Glutamatergic neuron (in vitro differentiated cells): Measurements from ENCODE around the gene PSG3. TPM values are rescaled to one million over a fixed set of nuclear protein-coding genes. Genes with fewer than 3 reads are reported as not detected.
"Not testable (repeated sequence)": the region's sequence is repeated elsewhere in the genome, so short reads cannot be mapped to it uniquely, and the experiment has no call there.

Source experiments
- DNase-seq: peaks from one replicate; pipeline ENCODE4 v3.0.0; 2022
- H3K27ac Mint-ChIP-seq: one replicate; pipeline ENCODE4 v1.8.0; 2020; ENCODE audit warnings: mild to moderate bottlenecking, mixed read lengths, inconsistent platforms; ENCODE audit not compliant: unreplicated experiment
- H3K27me3 Mint-ChIP-seq: one replicate; pipeline ENCODE4 v1.8.0; 2020; ENCODE audit warnings: mild to moderate bottlenecking, moderate library complexity, mixed read lengths, inconsistent platforms; ENCODE audit not compliant: unreplicated experiment
- H3K36me3 Mint-ChIP-seq: one replicate; pipeline ENCODE4 v1.8.0; 2020; ENCODE audit warnings: mild to moderate bottlenecking, mixed read lengths, inconsistent platforms; ENCODE audit not compliant: unreplicated experiment
- H3K4me1 Mint-ChIP-seq: one replicate; pipeline ENCODE4 v1.8.0; 2020; ENCODE audit warnings: mild to moderate bottlenecking, low read depth, mixed read lengths, inconsistent platforms; ENCODE audit not compliant: unreplicated experiment
- H3K4me3 Mint-ChIP-seq: one replicate; pipeline ENCODE4 v1.8.0; 2020; ENCODE audit warnings: mild to moderate bottlenecking, mixed read lengths, inconsistent platforms; ENCODE audit not compliant: unreplicated experiment
- H3K9me3 Mint-ChIP-seq: one replicate; pipeline ENCODE4 v1.8.0; 2020; ENCODE audit warnings: mild to moderate bottlenecking, moderate library complexity, mixed read lengths, inconsistent platforms; ENCODE audit not compliant: unreplicated experiment
- long read RNA-seq: library from polyadenylated mRNA; unstranded; transcript quantifications from one replicate; pipeline ENCODE4 v2.0.0, GENCODE V29; 2020; ENCODE audit not compliant: unreplicated experiment
- total RNA-seq: library from RNA; stranded (reverse); fragmentation: NEBNext Ultra II Directional; extraction: Animal tissue kit (Norgen Biotek cat#: 25700); gene quantifications from one replicate; pipeline ENCODE4 v1.2.1, GENCODE V29; 2021; ENCODE audit not compliant: unreplicated experiment
- TF ChIP-seq, protein P1 (sequence below): fragments of 200-600 bp; sonication (generic); IDR thresholded peaks from one replicate; pipeline ENCODE4 v1.5.0; 2021; ENCODE audit not compliant: partially characterized antibody, unreplicated experiment

The PSG3 gene
- not detected for total RNA-seq
- long read RNA-seq, result 0 reads

DNA sequence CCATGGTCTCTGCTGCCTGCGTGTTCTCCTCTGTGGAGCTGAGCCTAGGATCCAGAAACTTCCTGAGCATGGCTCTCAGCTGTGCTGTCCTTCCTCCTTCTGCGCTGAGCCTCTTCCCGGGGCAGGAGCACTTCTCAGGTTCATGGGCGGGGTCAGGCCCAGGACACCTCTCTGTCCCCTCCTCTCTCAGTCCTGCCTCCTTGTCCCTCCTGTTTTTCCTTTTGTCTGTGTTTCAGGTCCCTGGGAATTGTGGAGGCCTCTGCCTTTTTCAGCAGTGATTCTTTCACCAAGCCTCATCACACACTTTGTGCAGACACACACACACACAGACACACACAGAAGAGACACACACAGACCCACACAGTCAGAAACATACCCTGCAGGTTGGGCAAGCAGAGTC is at the start of gene PSG3:
Gene PSG3, minus strand, starts transcription at position 101 of the 400 bp plus-strand sequence. Its CDS starts 97 bp downstream, at position 4.
- H3K36me3 Mint-ChIP-seq, DNase-seq, H3K9me3 Mint-ChIP-seq, H3K27ac Mint-ChIP-seq, H3K4me3 Mint-ChIP-seq, H3K27me3 Mint-ChIP-seq, H3K4me1 Mint-ChIP-seq: not testable (repeated sequence)

DNA sequence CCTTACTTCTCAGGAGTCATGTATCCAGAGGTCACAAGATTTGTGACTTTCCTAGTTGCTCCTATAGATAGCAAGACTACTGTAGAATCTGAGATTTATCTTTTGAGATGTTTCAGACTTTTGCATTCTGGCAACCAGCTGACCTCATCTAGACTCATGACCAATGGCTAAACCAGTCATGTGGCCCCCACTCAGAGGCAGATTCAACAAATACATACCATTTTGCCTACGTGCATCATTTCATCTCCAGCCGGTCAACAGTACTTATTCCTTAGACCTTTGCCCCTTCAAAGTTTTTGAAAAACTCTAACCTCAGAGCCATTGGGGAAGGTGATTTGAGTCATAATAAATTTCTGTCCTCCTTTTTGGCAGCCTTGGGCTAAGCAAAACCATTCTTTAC is 48.5 kb upstream of the PSG3 start:
- H3K27me3 Mint-ChIP-seq, H3K4me1 Mint-ChIP-seq, H3K9me3 Mint-ChIP-seq: not testable (repeated sequence)

DNA sequence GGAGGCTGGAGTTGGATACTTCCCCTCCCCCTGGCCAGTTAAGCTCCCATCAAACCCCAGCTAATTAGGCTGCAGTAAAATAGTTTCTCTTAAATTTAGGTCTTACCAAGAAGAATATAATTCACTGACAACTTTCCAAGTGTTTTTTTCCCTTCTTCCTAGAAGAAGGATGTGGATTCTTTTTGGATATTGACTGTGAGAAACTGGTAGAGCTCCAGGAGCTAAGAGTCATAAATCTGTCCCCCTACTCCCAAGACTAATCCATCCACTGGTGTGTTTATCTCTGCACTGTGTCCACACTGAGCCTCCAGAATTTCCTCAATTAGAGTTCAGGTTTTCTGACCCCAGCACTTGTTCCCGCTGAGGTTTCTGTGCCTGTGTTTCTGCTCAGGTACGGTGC is 47.5 kb upstream of the PSG3 start:
- H3K36me3 Mint-ChIP-seq, H3K27me3 Mint-ChIP-seq, H3K9me3 Mint-ChIP-seq, H3K4me3 Mint-ChIP-seq, DNase-seq, H3K27ac Mint-ChIP-seq, H3K4me1 Mint-ChIP-seq: not testable (repeated sequence)

More for the DNA sequence above, 48.5 kb upstream of the PSG3 start:
- not testable (repeated sequence) for DNase-seq, H3K36me3 Mint-ChIP-seq, H3K27ac Mint-ChIP-seq, H3K4me3 Mint-ChIP-seq

DNA sequence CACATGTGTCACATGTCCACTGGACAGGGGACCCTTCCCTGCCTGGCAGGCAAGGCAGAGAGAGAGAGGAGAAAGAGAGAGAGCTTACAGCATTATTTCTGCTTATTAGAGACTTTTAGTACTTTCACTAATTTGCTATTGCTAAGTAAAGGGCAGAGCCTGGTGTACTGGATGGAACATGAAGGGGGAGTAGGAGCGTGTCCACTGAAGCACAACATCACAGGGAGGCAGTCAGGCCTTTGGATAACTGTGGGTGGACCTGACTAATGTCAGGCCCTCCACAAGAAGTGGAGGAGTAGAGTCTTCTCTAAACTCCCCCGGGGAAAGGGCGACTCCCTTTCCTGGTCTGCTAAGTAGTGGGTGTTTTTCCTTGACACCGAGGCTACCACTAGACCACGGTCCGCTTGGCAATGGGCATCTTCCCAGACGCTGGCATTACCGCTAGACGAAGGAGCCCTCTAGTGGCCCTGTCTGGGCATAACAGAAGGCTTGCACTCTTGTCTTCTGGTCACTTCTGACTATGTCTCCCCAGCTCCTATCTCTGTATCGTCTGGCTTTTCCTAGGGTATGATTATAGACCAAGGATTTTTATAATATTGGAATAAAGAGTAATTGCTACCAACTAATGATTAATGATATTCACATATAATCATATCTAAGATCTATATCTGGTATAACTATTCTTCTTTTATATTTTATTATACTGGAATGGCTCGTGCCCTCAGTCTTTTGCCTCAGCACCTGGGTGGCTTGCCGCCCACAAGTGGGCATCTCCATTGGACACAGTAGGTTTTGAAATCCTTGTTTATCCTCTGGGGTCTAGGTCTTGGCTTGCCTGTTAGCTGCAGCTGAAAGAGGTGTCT is 36.7 kb upstream of the PSG3 start:
- not testable (repeated sequence) for H3K4me3 Mint-ChIP-seq, H3K27ac Mint-ChIP-seq, H3K4me1 Mint-ChIP-seq, H3K9me3 Mint-ChIP-seq, H3K27me3 Mint-ChIP-seq
- peaks cover 10% of the 10 kb centered on the region for H3K36me3 Mint-ChIP-seq
- TF ChIP-seq, protein P1, sequence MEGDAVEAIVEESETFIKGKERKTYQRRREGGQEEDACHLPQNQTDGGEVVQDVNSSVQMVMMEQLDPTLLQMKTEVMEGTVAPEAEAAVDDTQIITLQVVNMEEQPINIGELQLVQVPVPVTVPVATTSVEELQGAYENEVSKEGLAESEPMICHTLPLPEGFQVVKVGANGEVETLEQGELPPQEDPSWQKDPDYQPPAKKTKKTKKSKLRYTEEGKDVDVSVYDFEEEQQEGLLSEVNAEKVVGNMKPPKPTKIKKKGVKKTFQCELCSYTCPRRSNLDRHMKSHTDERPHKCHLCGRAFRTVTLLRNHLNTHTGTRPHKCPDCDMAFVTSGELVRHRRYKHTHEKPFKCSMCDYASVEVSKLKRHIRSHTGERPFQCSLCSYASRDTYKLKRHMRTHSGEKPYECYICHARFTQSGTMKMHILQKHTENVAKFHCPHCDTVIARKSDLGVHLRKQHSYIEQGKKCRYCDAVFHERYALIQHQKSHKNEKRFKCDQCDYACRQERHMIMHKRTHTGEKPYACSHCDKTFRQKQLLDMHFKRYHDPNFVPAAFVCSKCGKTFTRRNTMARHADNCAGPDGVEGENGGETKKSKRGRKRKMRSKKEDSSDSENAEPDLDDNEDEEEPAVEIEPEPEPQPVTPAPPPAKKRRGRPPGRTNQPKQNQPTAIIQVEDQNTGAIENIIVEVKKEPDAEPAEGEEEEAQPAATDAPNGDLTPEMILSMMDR, result peak; percentile 93
- peak; percentile 91 for DNase-seq

DNA sequence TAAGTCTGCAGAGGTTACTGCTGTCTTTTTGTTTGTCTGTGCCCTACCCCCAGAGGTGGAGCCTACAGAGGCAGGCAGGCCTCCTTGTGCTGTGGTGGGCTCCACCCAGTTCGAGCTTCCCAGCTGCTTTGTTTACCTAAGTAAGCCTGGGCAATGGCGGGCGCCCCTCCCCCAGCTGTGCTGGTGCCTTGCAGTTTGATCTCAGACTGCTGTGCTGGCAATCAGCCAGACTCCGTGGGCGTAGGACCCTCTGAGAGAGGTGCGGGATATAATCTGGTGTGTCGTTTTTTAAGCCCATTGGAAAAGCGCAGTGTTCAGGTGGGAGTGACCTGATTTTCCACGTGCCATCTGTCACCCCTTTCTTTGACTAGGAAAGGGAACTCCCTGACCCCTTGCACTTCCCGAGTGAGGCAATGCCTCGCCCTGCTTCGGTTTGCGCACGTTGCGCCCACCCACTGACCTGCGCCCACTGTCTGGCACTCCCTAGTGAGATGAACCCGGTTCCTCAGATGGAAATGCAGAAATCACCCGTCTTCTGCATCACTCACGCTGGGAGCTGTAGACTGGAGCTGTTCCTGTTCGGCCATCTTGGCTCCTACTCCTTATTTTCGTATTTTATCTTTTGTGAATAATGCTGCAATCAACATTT is 34.4 kb upstream of the PSG3 start:
- not testable (repeated sequence) for H3K4me1 Mint-ChIP-seq, H3K27ac Mint-ChIP-seq, H3K4me3 Mint-ChIP-seq, H3K9me3 Mint-ChIP-seq, H3K27me3 Mint-ChIP-seq
- DNase-seq, result peak; percentile 36
- H3K36me3 Mint-ChIP-seq, result peaks cover 11% of the 10 kb centered on the region

DNA sequence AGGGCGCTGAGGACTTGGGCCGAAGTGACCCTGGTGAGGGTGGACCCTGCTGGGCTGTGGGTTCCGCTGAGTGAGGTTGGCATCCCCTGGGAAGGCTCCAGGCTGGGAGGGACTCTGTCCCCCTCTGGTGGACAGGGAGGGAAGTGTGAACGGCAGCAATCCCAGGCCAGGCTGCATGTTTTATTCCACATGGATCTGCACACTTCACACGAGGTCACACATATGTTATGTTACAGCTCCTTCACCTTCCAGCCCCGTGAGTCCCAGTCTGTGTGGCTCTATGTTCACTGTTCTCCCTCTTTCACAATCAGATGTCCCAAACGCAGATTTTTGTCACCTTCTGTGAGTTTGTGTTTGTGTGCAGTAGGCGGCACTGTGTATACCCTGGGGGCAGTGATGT is 27.0 kb upstream of the PSG3 start:
- DNase-seq, H3K4me1 Mint-ChIP-seq, H3K4me3 Mint-ChIP-seq, H3K27ac Mint-ChIP-seq, H3K36me3 Mint-ChIP-seq: not testable (repeated sequence)
- TF ChIP-seq, protein P1, result peak; percentile 35
- Mint-ChIP-seq H3K9me3 (peaks cover 16% of the 10 kb centered on the region), H3K27me3 (peaks cover 12% of the 10 kb centered on the region)

DNA sequence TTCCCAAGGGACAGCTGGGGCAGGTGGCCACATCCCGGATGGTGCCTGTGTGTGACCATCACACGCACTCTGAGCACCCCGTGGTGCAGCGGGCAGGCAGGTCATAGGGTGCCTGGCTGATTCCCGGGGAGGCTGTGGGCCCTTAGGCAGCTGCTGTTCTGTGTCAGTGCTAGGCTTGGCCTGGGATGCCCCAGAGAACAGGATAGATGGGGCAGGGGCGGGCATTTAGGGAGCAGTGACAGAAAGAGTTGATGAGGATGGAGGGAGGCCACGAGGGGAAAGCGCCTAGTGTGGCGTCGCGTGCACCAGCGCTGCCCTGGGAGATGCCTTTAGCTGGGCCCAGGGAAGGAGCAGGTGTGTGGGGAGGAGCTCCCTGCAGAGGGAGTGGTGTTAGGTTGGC is 26.6 kb upstream of the PSG3 start:
- DNase-seq, H3K36me3 Mint-ChIP-seq, H3K4me3 Mint-ChIP-seq, H3K4me1 Mint-ChIP-seq, H3K27ac Mint-ChIP-seq: not testable (repeated sequence)
- Mint-ChIP-seq H3K9me3 (peaks cover 16% of the 10 kb centered on the region), H3K27me3 (peaks cover 12% of the 10 kb centered on the region)
